Measurements from ENCODE around the gene LAMTOR4.
A peak's percentile ranks its signal among the peaks of the same experiment; 100 is the strongest.

Gene LAMTOR4

DNA sequence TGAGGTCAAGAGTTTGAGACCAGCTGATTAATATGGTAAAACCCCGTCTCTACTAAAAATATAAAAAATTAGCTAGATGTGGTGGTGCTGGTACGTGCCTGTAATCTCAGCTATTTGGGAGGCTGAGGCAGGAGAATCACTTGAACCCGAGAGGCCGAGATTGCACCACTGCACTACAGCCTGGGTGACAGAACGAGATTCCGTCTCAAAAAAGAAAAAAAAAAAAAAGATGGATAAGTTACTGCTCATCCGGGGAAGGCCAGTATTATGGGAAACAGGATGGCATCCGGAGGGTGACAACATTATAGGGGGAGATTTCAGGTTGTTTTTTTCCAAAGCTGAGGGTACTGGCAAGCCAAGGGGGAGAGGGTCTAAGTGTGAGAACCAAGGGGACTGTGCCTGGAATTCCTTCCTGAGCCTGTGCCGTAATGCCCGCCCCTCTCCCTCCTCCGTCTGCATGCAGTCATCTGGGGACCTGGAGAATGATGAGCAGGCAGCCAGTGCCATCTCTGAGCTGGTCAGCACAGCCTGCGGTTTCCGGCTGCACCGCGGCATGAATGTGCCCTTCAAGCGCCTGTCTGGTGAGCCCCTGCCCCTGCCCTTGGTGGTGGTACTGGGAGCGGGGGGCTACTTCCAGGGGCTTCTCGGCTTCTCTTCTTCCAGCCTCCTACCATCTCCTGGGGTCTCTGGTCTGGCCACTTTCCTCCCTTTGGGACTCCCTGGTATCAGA is 4.4 kb downstream of the LAMTOR4 start:
- DNase-seq (ENCODE audit: extremely low read depth in 1 of 2, low read depth in 1 of 2), result no peak

GRCh38 chr7:100153708-100154535 is 5.2 kb downstream of the LAMTOR4 start:
- DNase-seq (ENCODE audit: extremely low read depth in 1 of 2, low read depth in 1 of 2), result no peak

GRCh38 chr7:100154651-100155491 is 6.2 kb downstream of the LAMTOR4 start:
- no peak for DNase-seq (ENCODE audit: extremely low read depth in 1 of 2, low read depth in 1 of 2)

- DNase-seq (ENCODE audit: extremely low read depth in 1 of 2, low read depth in 1 of 2), result no peak
Observed at GRCh38 chr7:100155553-100156317, 7.0 kb downstream of the LAMTOR4 start.

DNA sequence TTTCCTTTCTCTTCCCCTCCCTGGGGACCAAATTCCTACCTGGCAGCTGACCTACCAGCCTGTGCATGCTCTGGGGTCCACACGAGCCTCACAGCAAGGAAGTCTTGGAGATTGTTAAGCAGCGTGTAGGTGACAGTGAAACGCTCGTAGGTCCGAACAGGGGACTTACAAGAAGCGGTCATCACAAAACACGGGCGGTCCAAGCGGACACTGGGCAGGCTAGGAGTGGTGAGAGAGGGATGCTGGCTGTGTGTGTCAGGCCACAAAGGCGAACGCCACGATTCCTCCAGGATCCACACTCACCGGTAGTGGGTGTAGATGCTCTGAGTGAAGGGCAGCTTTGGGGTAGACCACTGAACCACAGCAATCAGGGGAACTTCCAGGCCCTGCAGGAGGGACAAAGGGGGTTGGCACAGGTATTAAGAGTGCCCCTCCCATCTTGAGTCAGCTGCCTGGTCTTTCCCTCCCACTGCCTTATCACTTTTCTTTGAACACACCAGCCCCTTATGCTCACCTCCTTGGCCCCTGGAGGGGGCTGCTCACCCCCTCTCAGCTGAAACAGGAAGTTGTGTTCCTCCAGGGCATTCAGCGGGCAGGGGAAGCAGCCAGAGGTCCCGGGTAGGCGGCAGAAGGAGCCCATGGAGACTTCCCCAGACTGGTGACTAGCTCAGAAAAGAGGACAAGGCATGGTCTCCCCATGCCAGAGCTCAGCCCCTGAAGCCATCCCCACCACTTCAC is 7.8 kb downstream of the LAMTOR4 start:
- DNase-seq (ENCODE audit: extremely low read depth in 1 of 2, low read depth in 1 of 2), result no peak

DNA sequence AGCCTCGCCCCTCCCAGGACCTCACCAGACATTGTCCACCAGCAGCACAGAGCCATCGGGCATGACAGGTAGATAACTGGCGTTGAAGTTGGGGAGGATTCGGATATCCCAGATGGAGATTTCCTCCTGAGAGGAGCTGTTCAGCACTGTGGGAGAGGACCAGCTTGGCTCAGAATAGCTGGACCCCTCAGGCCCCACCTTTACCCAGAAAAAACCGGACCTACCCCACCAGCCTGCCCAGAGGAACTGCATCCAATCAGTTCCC is 8.3 kb downstream of the LAMTOR4 start:
- DNase-seq (ENCODE audit: extremely low read depth in 1 of 2, low read depth in 1 of 2), result no peak

GRCh38 chr7:100157334-100158228 is 8.9 kb downstream of the LAMTOR4 start:
- DNase-seq (ENCODE audit: extremely low read depth in 1 of 2, low read depth in 1 of 2), result no peak

- DNase-seq (ENCODE audit: extremely low read depth in 1 of 2, low read depth in 1 of 2), result peak; percentile 73 to 87
Observed at GRCh38 chr7:100158229-100159098, 9.7 kb downstream of the LAMTOR4 start, which contains the start of gene TRAPPC14. TSS of gene TRAPPC14 (minus strand) at chr7:100158723. CDS start at chr7:100158499, 224 bp downstream.

DNA sequence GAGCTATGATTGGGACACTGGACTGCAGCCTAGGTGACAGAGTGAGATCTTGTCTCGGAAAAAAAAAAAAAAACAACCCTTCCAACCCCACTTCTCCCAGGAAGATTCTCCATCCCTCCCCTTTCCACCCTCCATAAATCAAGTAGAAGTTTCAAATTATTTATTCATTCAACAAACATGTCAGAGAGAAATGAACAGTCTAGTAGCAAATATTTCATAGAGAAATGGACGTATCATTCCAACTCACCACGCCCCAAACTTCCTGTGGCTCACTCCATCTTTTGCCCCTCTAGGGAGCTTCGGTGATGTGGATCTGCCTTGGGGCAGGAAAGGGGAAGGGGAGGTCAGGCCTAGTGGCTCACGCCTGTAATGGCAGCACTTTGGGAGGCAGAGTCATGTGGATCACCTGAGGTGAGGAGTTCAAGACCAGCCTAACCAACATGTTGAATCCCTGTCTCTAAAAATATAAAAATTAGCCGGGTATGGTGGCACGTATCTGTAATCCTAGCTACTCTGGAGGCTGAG is 10.4 kb downstream of the LAMTOR4 start:
- DNase-seq (ENCODE audit: extremely low read depth in 1 of 2, low read depth in 1 of 2), result no peak

DNA sequence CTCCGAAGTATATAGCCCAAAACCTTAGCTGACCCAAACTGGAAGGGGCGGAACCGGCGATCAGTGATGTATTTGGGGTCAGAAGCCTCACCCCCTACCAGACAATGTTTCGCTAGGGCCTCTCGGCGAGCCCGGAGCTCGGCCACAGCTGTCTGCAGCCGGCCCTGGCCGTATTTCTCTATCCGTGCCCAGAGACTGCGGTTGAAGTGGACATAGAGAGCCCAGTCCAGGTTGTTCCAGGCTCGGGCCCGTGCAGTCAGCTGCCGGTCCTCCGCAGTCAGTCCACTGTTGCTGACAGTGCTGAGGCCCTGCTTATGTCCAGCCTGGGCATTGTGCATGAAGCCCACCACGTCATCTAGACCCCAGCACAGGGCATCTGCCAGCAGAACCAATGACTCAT is 11.3 kb downstream of the LAMTOR4 start:
- DNase-seq (ENCODE audit: extremely low read depth in 1 of 2, low read depth in 1 of 2), result no peak

- DNase-seq (ENCODE audit: extremely low read depth in 1 of 2, low read depth in 1 of 2), result no peak
Observed at GRCh38 chr7:100163006-100163531, 14.4 kb downstream of the LAMTOR4 start.

DNA sequence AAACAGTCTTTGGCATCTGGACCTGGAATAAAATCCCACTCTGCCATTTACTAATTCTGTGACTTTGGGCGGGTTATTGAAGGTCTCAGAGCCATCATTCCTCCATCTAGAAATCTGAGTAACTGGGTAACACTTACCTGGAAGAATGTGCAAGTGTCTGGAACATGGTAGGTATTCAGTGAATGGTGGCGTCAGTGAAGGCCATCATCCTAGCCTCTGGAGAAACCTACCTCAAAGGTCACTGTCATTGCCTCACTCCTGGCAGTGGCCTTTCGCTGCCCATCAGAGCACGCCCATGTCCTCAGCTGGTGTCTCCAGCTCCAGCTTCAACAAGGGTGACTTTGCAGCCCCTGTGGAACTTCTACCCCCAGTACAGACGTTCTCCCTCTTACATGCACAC is 15.2 kb downstream of the LAMTOR4 start:
- DNase-seq (ENCODE audit: extremely low read depth in 1 of 2, low read depth in 1 of 2), result no peak

DNA sequence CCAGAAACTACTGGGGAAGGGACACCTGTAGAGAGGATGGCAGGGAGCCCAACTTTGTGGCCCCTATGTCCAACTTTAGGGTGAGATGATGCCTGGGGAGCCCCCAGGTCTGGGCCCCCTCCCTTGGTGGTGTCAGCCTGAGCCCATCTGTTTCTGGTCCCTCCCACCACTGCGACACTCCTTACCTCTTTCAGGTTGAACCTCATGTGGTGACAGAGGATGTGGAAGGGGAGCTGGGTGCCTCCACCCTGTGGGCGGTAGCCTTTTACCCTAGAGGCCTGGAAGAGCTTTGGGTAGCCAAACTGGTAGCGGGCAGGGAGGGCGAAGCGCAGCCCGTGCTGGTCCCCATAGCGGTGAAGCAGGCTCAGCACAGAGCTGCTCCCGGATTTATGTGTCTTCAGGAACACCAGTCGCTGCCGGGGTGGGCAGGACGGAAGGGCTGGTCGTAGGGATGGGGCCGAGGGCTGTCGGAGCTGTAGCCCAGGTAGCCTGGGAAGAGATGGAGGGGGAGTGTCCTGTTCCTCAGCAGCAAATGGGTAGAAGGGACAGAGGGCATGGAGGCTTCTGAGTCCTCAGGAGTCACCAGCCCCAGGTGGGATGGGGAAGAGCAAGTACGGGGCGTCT is 17.7 kb downstream of the LAMTOR4 start:
- DNase-seq (ENCODE audit: extremely low read depth in 1 of 2, low read depth in 1 of 2), result no peak

DNA sequence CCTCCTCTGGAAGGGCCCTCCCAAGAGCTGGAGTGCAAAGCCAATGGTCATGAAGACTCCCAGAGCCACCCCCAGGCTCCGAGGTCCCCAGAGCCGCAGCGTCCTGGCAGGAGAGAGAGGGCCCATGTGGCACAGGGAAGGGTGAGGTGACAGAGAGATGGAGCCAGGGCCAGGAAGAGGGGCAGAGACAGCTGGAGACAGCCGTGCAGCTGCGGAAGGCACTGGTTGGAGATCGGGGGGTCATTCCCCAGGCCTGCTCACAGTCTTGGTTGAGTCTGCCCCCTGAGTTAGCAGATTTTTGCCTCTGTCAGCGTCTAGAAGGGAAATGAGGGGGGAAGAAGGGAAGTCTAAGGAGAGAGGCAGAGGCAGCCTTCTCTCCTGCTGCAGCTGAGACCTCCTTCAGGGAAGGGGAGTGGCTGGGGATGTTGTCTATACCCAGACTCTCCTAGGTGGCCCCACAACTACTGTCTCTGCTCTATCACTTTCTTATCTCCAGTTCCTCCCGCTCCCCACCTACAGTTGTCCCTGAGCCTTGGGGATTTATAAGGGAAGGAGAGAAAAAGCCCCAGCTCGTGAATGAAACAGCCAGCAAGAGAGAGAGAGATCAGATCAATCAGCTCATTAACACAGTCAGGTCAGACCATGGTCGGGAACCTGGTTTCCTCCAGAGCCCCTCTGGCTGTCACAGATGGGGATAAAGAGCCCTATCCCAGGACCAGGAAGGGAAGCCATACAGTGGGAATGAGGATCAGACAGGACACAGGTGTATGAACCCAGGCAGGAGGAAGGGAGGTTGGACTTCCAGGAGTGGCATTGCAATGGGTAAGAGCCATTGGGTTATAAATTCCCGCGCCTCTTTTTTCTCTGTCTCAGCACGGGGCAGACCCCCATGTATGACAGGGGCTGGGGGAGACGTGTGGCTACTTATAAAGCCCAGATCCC is 18.5 kb downstream of the LAMTOR4 start:
- no peak for DNase-seq (ENCODE audit: extremely low read depth in 1 of 2, low read depth in 1 of 2)

DNA sequence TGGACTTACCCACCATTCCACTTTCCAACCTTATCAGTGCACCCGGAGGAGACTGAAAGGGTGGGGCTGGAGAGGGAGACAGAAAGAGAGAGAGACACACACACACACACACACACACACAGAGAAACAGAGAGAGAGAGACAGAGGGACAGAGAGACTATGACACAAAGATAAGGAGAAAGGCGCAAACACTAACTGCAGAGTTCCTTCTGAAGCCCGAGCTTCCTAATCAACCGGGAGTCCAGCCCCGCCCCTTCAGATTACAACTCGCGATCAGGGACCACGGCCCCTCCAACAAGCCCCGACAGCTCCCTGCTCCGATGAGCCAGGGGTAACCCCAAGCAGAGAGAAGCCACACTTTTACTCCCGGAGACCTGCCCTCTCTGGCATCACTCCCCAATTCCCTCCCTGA is 19.2 kb downstream of the LAMTOR4 start:
- DNase-seq (ENCODE audit: extremely low read depth in 1 of 2, low read depth in 1 of 2), result no peak

All from activated CD8-positive, alpha-beta memory T cell treated with anti-CD3 and anti-CD28 coated beads for 1 hour (primary cell).